A549 (cell line): ENCODE measurements around the gene CDC5L. TPM values are rescaled to one million over a fixed set of nuclear protein-coding genes. Genes with fewer than 3 reads are reported as not detected.

ENCODE experiments used
- ATAC-seq, 2 experiments: fragments of 200-7000 bp in 1 of 2; fragments of >200 bp in 1 of 2; cut with Nextera tagmentation in 1 of 2; cut with Tn5 transposase in 1 of 2; 3 replicates each; pipeline versions ENCODE4 v1.8.0 to v1.9.1; 2018 to 2020; ENCODE audit warnings: mild to moderate bottlenecking in 1 of 2, moderate library complexity in 1 of 2
- CTCF ChIA-PET: fragments of 300-600 bp; sonication (Branson Sonifier 250); formaldehyde crosslinking; extraction: SDS; loops from one replicate; lab custom pipeline; 2021; ENCODE audit warnings: antibody characterized with exemption, inconsistent platforms; lab: Yijun Ruan, JAX
- POLR2A ChIA-PET: fragments of 350-600 bp; formaldehyde crosslinking; extraction: SDS; loops from one replicate; lab custom pipeline; 2021; ENCODE audit warnings: antibody characterized with exemption, inconsistent platforms; lab: Yijun Ruan, JAX
- DNase-seq, 2 experiments: peaks; one replicate each; pipeline versions ENCODE4 v3.0.0 to v3.0.0-alpha.2; 2011 to 2016; ENCODE audit warnings: low read depth in 1 of 2, low spot score in 1 of 2
- FAIRE-seq: peaks from 2 replicates; lab custom pipeline; 2011; peaks lifted over from hg19 to GRCh38; lab: Jason Lieb, UNC
- H3K27ac ChIP-seq, 2 experiments: fragments of >200 bp; sonication (Bioruptor Twin); formaldehyde crosslinking; 3 replicates each; pipeline ENCODE4 v1.5.1; 2016 to 2017
- H3K4me1 ChIP-seq: fragments of >200 bp; sonication (Bioruptor Twin); formaldehyde crosslinking; 3 replicates; pipeline ENCODE4 v1.6.1; 2016
- H3K4me2 ChIP-seq: fragments of >200 bp; sonication (Bioruptor Twin); formaldehyde crosslinking; 3 replicates; pipeline ENCODE4 v1.6.1; 2016
- H3K4me3 ChIP-seq: fragments of >200 bp; sonication (Bioruptor Twin); formaldehyde crosslinking; 3 replicates; pipeline ENCODE4 v1.5.1; 2016
- H3K9me3 ChIP-seq: fragments of >200 bp; sonication (Bioruptor Twin); formaldehyde crosslinking; 3 replicates; pipeline ENCODE4 v1.6.1; 2016
- BHLHE40 ChIP-seq: IDR thresholded peaks from 2 replicates; pipeline ENCODE4 v1.6.1; 2012; ENCODE audit warnings: low read depth, low read length, inconsistent platforms
- CBX8 ChIP-seq: fragments of 200-600 bp; sonication (generic); IDR thresholded peaks from 2 replicates; pipeline ENCODE4 v1.6.1; 2016
- CEBPB ChIP-seq, 2 experiments: fragments of >200 bp in 1 of 2; sonication (Bioruptor Twin) in 1 of 2; formaldehyde crosslinking in 1 of 2; IDR thresholded peaks; 2 replicates each; pipeline ENCODE4 v1.6.1; 2012 to 2016
- ESRRA ChIP-seq: fragments of 150-350 bp; IDR thresholded peaks from 2 replicates; pipeline ENCODE4 v1.6.1; 2014; ENCODE audit warnings: mild to moderate bottlenecking, low read length, borderline replicate concordance
- FOSL2 ChIP-seq, 2 experiments: fragments of 450-650 bp in 1 of 2; fragments of >200 bp in 1 of 2; sonication (Bioruptor Twin) in 1 of 2; formaldehyde crosslinking; IDR thresholded peaks; 2 replicates each; pipeline versions ENCODE4 v1.5.0 to v1.6.1; 2016 to 2020; ENCODE audit warnings: mild to moderate bottlenecking in 1 of 2, moderate library complexity in 1 of 2
- FOXS1 ChIP-seq: fragments of 250-450 bp; sonication (Bioruptor Pico); IDR thresholded peaks from 2 replicates; pipeline ENCODE4 v1.5.0; 2020; ENCODE audit warnings: mild to moderate bottlenecking, moderate library complexity
- HES2 ChIP-seq: fragments of >200 bp; sonication (Bioruptor Twin); formaldehyde crosslinking; IDR thresholded peaks from 2 replicates; pipeline ENCODE4 v1.6.1; 2016
- HOXA7 ChIP-seq: fragments of 250-450 bp; sonication (Bioruptor Pico); IDR thresholded peaks from 2 replicates; pipeline ENCODE4 v1.5.0; 2020; ENCODE audit warnings: mild to moderate bottlenecking, moderate library complexity
- HOXB5 ChIP-seq: fragments of 250-450 bp; sonication (Bioruptor Pico); IDR thresholded peaks from 2 replicates; pipeline ENCODE4 v1.5.0; 2020; ENCODE audit warnings: mild to moderate bottlenecking, moderate library complexity
- JUN ChIP-seq, 2 experiments: fragments of >200 bp; sonication (Bioruptor Twin); formaldehyde crosslinking; IDR thresholded peaks; 2 replicates in 1 of 2; 3 replicates in 1 of 2; pipeline ENCODE4 v1.6.1; 2016 to 2017
- JUNB ChIP-seq: fragments of >200 bp; sonication (Bioruptor Twin); formaldehyde crosslinking; IDR thresholded peaks from 2 replicates; pipeline ENCODE4 v1.6.1; 2016
- MAZ ChIP-seq: fragments of 150-350 bp; IDR thresholded peaks from 2 replicates; pipeline ENCODE4 v1.6.1; 2014; ENCODE audit warnings: antibody characterized with exemption, low read depth, low read length, borderline replicate concordance
- MYC ChIP-seq: IDR thresholded peaks from 2 replicates; pipeline ENCODE4 v1.6.1; 2012; ENCODE audit warnings: mild to moderate bottlenecking, inconsistent platforms, low read length, improper control_type of control experiment, borderline replicate concordance
- NFE2L2 ChIP-seq: fragments of 150-350 bp; conservative IDR thresholded peaks from 2 replicates; pipeline ENCODE4 v1.6.1; 2014; ENCODE audit warnings: low read length
- POLR2AphosphoS2 ChIP-seq: conservative IDR thresholded peaks from 2 replicates; pipeline ENCODE4 v1.6.1; 2012; ENCODE audit warnings: low read length, improper control_type of control experiment, inconsistent platforms
- REST ChIP-seq: fragments of 200-600 bp; sonication (generic); IDR thresholded peaks from 2 replicates; pipeline ENCODE4 v1.6.1; 2016; ENCODE audit warnings: antibody characterized with exemption, mild to moderate bottlenecking, moderate library complexity
- SREBF2 ChIP-seq: fragments of 450-650 bp; IDR thresholded peaks from 2 replicates; pipeline ENCODE4 v1.6.1; 2014; ENCODE audit warnings: mild to moderate bottlenecking, moderate library complexity
- TP53 ChIP-seq: fragments of 250-450 bp; sonication (Bioruptor Pico); IDR thresholded peaks from 2 replicates; pipeline ENCODE4 v1.5.0; 2021; ENCODE audit warnings: mild to moderate bottlenecking, moderate library complexity
- ZFP36 ChIP-seq: fragments of 450-650 bp; IDR thresholded peaks from 2 replicates; pipeline ENCODE4 v1.6.1; 2014; ENCODE audit warnings: borderline replicate concordance; ENCODE audit not compliant: partially characterized antibody
- ZSCAN20 ChIP-seq: fragments of 250-450 bp; sonication (Bioruptor Pico); IDR thresholded peaks from 2 replicates; pipeline ENCODE4 v1.8.0; 2022; ENCODE audit warnings: mild to moderate bottlenecking, moderate library complexity
- WGBS: methylation state at CpG from one replicate; pipeline ENCODE4 v1.1.6; 2017; ENCODE audit errors: missing lambda C conversion rate; 5-methylcytosine and 5-hydroxymethylcytosine counted together
- polyA plus RNA-seq, 4 experiments: library from polyadenylated mRNA; depleted of rRNA in 3 of 4; stranded (reverse); fragments of >200 nt; fragmentation: RNase III in 1 of 4; extraction: RNeasy Plus Mini Kit Qiagen cat#74134 plus additional on column Dnase treatment in 1 of 4; gene quantifications; 2 replicates in 3 of 4; 3 replicates in 1 of 4; pipeline ENCODE4 v1.2.3, GENCODE V29; 2011 to 2017

The CDC5L gene
- polyA plus RNA-seq, 2 of the 4 experiments (the other 2 are of a cell fraction): 12.8 to 20.5 TPM

GRCh38 chr6:44489910-44490604 lies 102.6 kb downstream of the CDC5L start:
- Histone ChIP-seq H3K4me1 (peaks cover 36% of the 10 kb centered on the region), H3K4me2 (peak overlapping the region; percentile 71), H3K4me3 (no peak overlapping the region), H3K9me3 (no peaks in the 10 kb centered on the region), H3K27ac (peak overlapping the region; percentile 75 to 84)
- ATAC-seq (peak; percentile 77 to 81), DNase-seq (peak; percentile 44 to 64), FAIRE-seq (no peak)
- TF ChIP-seq HES2 (no peak), ESRRA (no peak), SREBF2 (no peak), ZSCAN20 (CRISPR knock-in tag) (no peak), FOXS1 (CRISPR knock-in tag) (no peak), POLR2AphosphoS2 (no peak), FOSL2 (IDR thresholded peaks at IDR 0.05) (0 out of 2 replicates have a peak, but pooled peaks have one; percentile 33), FOSL2 (CRISPR knock-in tag; IDR thresholded peaks at IDR 0.05) (peak; percentile 81), MAZ (no peak), JUNB (peak; percentile 39; the same call in 1 of the 2 replicates), TP53 (CRISPR knock-in tag) (no peak), BHLHE40 (no peak), HOXB5 (CRISPR knock-in tag) (no peak), CBX8 (no peak), CEBPB (IDR thresholded peaks at IDR 0.05) (peak in 1 of 2 experiments; percentile 33; a peak in 1 of 4 replicates), MYC (no peak), HOXA7 (CRISPR knock-in tag) (no peak), REST (no peak), JUN (IDR thresholded peaks at IDR 0.05) (0 out of 5 replicates have a peak, but pooled peaks of 1 of the 2 experiments have one; percentile 20), ZFP36 (no peak)
- WGBS: 48% methylated on average over 5 of the region's 6 CpGs
- CTCF ChIA-PET: interaction anchor here (3.4 kb wide), 1 partner anchor 15 kb away, joined by 22 read pairs; no protein-coding TSS in a partner anchor
- POLR2A ChIA-PET: interaction anchor here (1.4 kb wide), 1 partner anchor 14 kb away, joined by 3 read pairs; no protein-coding TSS in a partner anchor

GRCh38 chr6:44493132-44493531 lies 105.6 kb downstream of the CDC5L start:
- Histone ChIP-seq H3K4me3 (no peak overlapping the region), H3K9me3 (no peaks in the 10 kb centered on the region), H3K27ac (peak overlapping the region; percentile 68 to 75), H3K4me2 (peak overlapping the region; percentile 71), H3K4me1 (peaks cover 36% of the 10 kb centered on the region)
- no peak for FAIRE-seq
- ChIA-PET CTCF (no interaction called here), POLR2A (no interaction called here)
- 78% methylated on average over 5 of the region's 5 CpGs for WGBS
- no peak for DNase-seq
- ATAC-seq: no peak
- no peak for TF ChIP-seq HOXA7 (CRISPR knock-in tag)
- no peak for TF ChIP-seq NFE2L2
